WTC11 (cell line): ENCODE results near the gene RGS14. TPM values are rescaled to one million over a fixed set of nuclear protein-coding genes. Genes with fewer than 3 reads are reported as not detected.

Experiments
- ATAC-seq: fragments of 200-7000 bp; cut with Tn5 transposase; 2 replicates; pipeline ENCODE4 v1.10.0; 2021; ENCODE audit warnings: mild to moderate bottlenecking, moderate library complexity
- CTCF ChIA-PET: fragments of 300-600 bp; sonication (Branson Sonifier 250); formaldehyde crosslinking; loops from one replicate; lab custom pipeline; 2021; ENCODE audit warnings: antibody characterized with exemption; lab: Charles Lee
- POLR2A ChIA-PET: fragments of 350-600 bp; sonication (Branson Sonifier 250); formaldehyde crosslinking; loops from one replicate; lab custom pipeline; 2021; ENCODE audit warnings: antibody characterized with exemption; lab: Charles Lee
- DNase-seq: peaks from one replicate; pipeline ENCODE4 v3.0.0; 2021; ENCODE audit warnings: low spot score
- H3K27ac Mint-ChIP-seq: 2 replicates; pipeline ENCODE4 v1.8.0; 2021; ENCODE audit warnings: mixed read lengths
- H3K27me3 Mint-ChIP-seq: 2 replicates; pipeline ENCODE4 v1.8.0; 2021; ENCODE audit warnings: low read depth, mild to moderate bottlenecking, moderate library complexity, mixed read lengths
- H3K36me3 Mint-ChIP-seq: 2 replicates; pipeline ENCODE4 v1.8.0; 2021; ENCODE audit warnings: mixed read lengths
- H3K4me1 Mint-ChIP-seq: 2 replicates; pipeline ENCODE4 v1.8.0; 2022; ENCODE audit warnings: mixed read lengths
- H3K4me3 Mint-ChIP-seq: 2 replicates; pipeline ENCODE4 v1.8.0; 2021; ENCODE audit warnings: mild to moderate bottlenecking, moderate library complexity, mixed read lengths
- H3K9me3 Mint-ChIP-seq: 2 replicates; pipeline ENCODE4 v1.8.0; 2021; ENCODE audit warnings: mixed read lengths
- ATF1 ChIP-seq: sonication (generic); formaldehyde crosslinking; IDR thresholded peaks from 2 replicates; pipeline ENCODE4 v1.8.1; 2023; ENCODE audit warnings: mild to moderate bottlenecking, moderate library complexity, missing genetic modification reagents
- CREM ChIP-seq: sonication (generic); formaldehyde crosslinking; IDR thresholded peaks from 2 replicates; pipeline ENCODE4 v1.8.1; 2022; ENCODE audit warnings: mild to moderate bottlenecking, missing genetic modification reagents, moderate library complexity
- EMX1 ChIP-seq: fragments of 250-450 bp; sonication (Bioruptor Pico); IDR thresholded peaks from 2 replicates; pipeline ENCODE4 v1.8.0; 2021; ENCODE audit warnings: mild to moderate bottlenecking
- GRHL2 ChIP-seq: fragments of 250-450 bp; sonication (Bioruptor Pico); IDR thresholded peaks from 2 replicates; pipeline ENCODE4 v1.8.0; 2022; ENCODE audit warnings: mild to moderate bottlenecking, moderate library complexity; ENCODE audit not compliant: insufficient replicate concordance, severe bottlenecking
- KAT7 ChIP-seq: sonication (generic); formaldehyde crosslinking; IDR thresholded peaks from 2 replicates; pipeline ENCODE4 v1.8.1; 2023; ENCODE audit warnings: missing genetic modification reagents, mild to moderate bottlenecking, borderline replicate concordance
- MYBL2 ChIP-seq: sonication (generic); formaldehyde crosslinking; IDR thresholded peaks from 2 replicates; pipeline ENCODE4 v1.8.1; 2023; ENCODE audit warnings: mild to moderate bottlenecking, moderate library complexity, missing genetic modification reagents
- ZNF121 ChIP-seq: sonication (generic); formaldehyde crosslinking; IDR thresholded peaks from 2 replicates; pipeline ENCODE4 v1.8.0; 2023; ENCODE audit warnings: missing genetic modification reagents
- ZNF423 ChIP-seq: fragments of 250-450 bp; sonication (Bioruptor Pico); IDR thresholded peaks from 2 replicates; pipeline ENCODE4 v2.1.2; 2022; ENCODE audit warnings: mild to moderate bottlenecking, moderate library complexity
- ZNF425 ChIP-seq: fragments of 250-450 bp; sonication (Bioruptor Pico); conservative IDR thresholded peaks from 2 replicates; pipeline ENCODE4 v1.9.0; 2021; ENCODE audit warnings: mild to moderate bottlenecking
- ZSCAN18 ChIP-seq: fragments of 250-450 bp; sonication (Bioruptor Pico); IDR thresholded peaks from 2 replicates; pipeline ENCODE4 v2.1.2; 2022; ENCODE audit warnings: mild to moderate bottlenecking, moderate library complexity
- total RNA-seq: library from RNA; stranded (reverse); gene quantifications from 3 replicates; pipeline ENCODE4 v1.2.3, GENCODE V29; 2021
- TF ChIP-seq, protein P1 (sequence below): sonication (generic); formaldehyde crosslinking; IDR thresholded peaks from 2 replicates; pipeline ENCODE4 v1.8.1; 2023; ENCODE audit warnings: mild to moderate bottlenecking, missing genetic modification reagents, borderline replicate concordance
- TF ChIP-seq, protein P2 (sequence below): fragments of 250-450 bp; sonication (Bioruptor Pico); IDR thresholded peaks from 2 replicates; pipeline ENCODE4 v1.9.0; 2021; ENCODE audit warnings: mild to moderate bottlenecking, borderline replicate concordance
- TF ChIP-seq, protein P3 (sequence below): fragments of 250-450 bp; sonication (Bioruptor Pico); IDR thresholded peaks from 2 replicates; pipeline ENCODE4 v1.9.0; 2021; ENCODE audit warnings: moderate library complexity, mild to moderate bottlenecking, inconsistent platforms, borderline replicate concordance

Gene RGS14
- total RNA-seq, 1 experiment from 2014 or later, result 74.6 TPM

GRCh38 chr5:177311392-177311722 lies 46.4 kb upstream of the RGS14 start (continued):
- TF ChIP-seq, protein P1, sequence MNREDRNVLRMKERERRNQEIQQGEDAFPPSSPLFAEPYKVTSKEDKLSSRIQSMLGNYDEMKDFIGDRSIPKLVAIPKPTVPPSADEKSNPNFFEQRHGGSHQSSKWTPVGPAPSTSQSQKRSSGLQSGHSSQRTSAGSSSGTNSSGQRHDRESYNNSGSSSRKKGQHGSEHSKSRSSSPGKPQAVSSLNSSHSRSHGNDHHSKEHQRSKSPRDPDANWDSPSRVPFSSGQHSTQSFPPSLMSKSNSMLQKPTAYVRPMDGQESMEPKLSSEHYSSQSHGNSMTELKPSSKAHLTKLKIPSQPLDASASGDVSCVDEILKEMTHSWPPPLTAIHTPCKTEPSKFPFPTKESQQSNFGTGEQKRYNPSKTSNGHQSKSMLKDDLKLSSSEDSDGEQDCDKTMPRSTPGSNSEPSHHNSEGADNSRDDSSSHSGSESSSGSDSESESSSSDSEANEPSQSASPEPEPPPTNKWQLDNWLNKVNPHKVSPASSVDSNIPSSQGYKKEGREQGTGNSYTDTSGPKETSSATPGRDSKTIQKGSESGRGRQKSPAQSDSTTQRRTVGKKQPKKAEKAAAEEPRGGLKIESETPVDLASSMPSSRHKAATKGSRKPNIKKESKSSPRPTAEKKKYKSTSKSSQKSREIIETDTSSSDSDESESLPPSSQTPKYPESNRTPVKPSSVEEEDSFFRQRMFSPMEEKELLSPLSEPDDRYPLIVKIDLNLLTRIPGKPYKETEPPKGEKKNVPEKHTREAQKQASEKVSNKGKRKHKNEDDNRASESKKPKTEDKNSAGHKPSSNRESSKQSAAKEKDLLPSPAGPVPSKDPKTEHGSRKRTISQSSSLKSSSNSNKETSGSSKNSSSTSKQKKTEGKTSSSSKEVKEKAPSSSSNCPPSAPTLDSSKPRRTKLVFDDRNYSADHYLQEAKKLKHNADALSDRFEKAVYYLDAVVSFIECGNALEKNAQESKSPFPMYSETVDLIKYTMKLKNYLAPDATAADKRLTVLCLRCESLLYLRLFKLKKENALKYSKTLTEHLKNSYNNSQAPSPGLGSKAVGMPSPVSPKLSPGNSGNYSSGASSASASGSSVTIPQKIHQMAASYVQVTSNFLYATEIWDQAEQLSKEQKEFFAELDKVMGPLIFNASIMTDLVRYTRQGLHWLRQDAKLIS, result no peak
- TF ChIP-seq GRHL2 (CRISPR knock-in tag) (no peak), ZNF423 (CRISPR knock-in tag) (no peak), EMX1 (CRISPR knock-in tag) (no peak), ZSCAN18 (CRISPR knock-in tag) (no peak)
- TF ChIP-seq, protein P2, sequence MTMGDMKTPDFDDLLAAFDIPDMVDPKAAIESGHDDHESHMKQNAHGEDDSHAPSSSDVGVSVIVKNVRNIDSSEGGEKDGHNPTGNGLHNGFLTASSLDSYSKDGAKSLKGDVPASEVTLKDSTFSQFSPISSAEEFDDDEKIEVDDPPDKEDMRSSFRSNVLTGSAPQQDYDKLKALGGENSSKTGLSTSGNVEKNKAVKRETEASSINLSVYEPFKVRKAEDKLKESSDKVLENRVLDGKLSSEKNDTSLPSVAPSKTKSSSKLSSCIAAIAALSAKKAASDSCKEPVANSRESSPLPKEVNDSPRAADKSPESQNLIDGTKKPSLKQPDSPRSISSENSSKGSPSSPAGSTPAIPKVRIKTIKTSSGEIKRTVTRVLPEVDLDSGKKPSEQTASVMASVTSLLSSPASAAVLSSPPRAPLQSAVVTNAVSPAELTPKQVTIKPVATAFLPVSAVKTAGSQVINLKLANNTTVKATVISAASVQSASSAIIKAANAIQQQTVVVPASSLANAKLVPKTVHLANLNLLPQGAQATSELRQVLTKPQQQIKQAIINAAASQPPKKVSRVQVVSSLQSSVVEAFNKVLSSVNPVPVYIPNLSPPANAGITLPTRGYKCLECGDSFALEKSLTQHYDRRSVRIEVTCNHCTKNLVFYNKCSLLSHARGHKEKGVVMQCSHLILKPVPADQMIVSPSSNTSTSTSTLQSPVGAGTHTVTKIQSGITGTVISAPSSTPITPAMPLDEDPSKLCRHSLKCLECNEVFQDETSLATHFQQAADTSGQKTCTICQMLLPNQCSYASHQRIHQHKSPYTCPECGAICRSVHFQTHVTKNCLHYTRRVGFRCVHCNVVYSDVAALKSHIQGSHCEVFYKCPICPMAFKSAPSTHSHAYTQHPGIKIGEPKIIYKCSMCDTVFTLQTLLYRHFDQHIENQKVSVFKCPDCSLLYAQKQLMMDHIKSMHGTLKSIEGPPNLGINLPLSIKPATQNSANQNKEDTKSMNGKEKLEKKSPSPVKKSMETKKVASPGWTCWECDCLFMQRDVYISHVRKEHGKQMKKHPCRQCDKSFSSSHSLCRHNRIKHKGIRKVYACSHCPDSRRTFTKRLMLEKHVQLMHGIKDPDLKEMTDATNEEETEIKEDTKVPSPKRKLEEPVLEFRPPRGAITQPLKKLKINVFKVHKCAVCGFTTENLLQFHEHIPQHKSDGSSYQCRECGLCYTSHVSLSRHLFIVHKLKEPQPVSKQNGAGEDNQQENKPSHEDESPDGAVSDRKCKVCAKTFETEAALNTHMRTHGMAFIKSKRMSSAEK (CRISPR knock-in tag), result no peak

GRCh38 chr5:177311723-177312648 lies 45.7 kb upstream of the RGS14 start, which contains the start of gene MXD3:
MXD3 (minus strand) TSS chr5:177311898; CDS start chr5:177311830, 68 bp downstream.
- ChIA-PET CTCF (interaction anchor here (0.5 to 4.5 kb wide), 22 partner anchors 10 to 200 kb away, joined by 3 to 91 read pairs (median 5); partner anchors contain the start of genes PDLIM7 and PRR7), POLR2A (interaction anchor here (0.6 to 2.3 kb wide), 4 partner anchors 8 to 114 kb away, joined by 3 to 8 read pairs (median 4); partner anchors contain the start of genes GRK6, PRELID1 and RAB24)
- DNase-seq (peak; percentile 99), ATAC-seq (peak; percentile 71)
- Mint-ChIP-seq H3K4me3 (peak within 1 kb of the TSS; percentile 84), H3K9me3 (no peaks in the 10 kb centered on the region), H3K4me1 (peaks cover 18% of the 10 kb centered on the region), H3K36me3 (peaks cover 2% of the 10 kb centered on the region), H3K27me3 (no peaks in the 10 kb centered on the region), H3K27ac (peak within 1 kb of the TSS; percentile 32; the same call in 1 of the 2 replicates)
- TF ChIP-seq, protein P3, sequence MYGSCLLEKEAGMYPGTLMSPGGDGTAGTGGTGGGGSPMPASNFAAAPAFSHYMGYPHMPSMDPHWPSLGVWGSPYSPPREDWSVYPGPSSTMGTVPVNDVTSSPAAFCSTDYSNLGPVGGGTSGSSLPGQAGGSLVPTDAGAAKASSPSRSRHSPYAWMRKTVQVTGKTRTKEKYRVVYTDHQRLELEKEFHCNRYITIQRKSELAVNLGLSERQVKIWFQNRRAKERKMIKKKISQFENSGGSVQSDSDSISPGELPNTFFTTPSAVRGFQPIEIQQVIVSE (CRISPR knock-in tag), result no peak
- TF ChIP-seq MYBL2 (CRISPR knock-in tag), result peak; percentile 95
- TF ChIP-seq KAT7 (CRISPR knock-in tag), result no peak
- peak; percentile 43; the same call in 1 of the 2 replicates for TF ChIP-seq CREM
- TF ChIP-seq, protein P2 (CRISPR knock-in tag), result no peak
- TF ChIP-seq ZNF121 (CRISPR knock-in tag), result no peak
- TF ChIP-seq ZNF425 (CRISPR knock-in tag), result no peak
- no peak for TF ChIP-seq ATF1 (CRISPR knock-in tag)
